Activated CD4-positive, alpha-beta memory T cell treated with anti-CD3 and anti-CD28 coated beads, Interleukin-2, amount 10 ng/mL, durations not matched to agents 7 days and 5 days (primary cell): ENCODE data around the gene CDH2. TPM values are rescaled to one million over a fixed set of nuclear protein-coding genes. Genes with fewer than 3 reads are reported as not detected.
A peak's percentile ranks its signal among the peaks of the same experiment; 100 is the strongest.

Experiments used
- CTCF ChIA-PET: fragments of 350-600 bp; sonication (Branson Sonifier 250); formaldehyde crosslinking; loops from one replicate; lab custom pipeline; 2021; ENCODE audit warnings: antibody characterized with exemption, inconsistent platforms; lab: Charles Lee
- POLR2A ChIA-PET: fragments of 350-600 bp; sonication (Branson Sonifier 250); formaldehyde crosslinking; loops from one replicate; lab custom pipeline; 2021; ENCODE audit warnings: antibody characterized with exemption; lab: Charles Lee
- DNase-seq: peaks from one replicate; pipeline ENCODE4 v3.0.0-alpha.2; 2020
- H3K27ac Mint-ChIP-seq: one replicate; pipeline ENCODE4 v1.8.0; 2021; ENCODE audit warnings: mild to moderate bottlenecking, mixed read lengths
- H3K27me3 Mint-ChIP-seq: one replicate; pipeline ENCODE4 v1.8.0; 2021; ENCODE audit warnings: mixed read lengths
- H3K36me3 Mint-ChIP-seq: one replicate; pipeline ENCODE4 v1.8.0; 2021; ENCODE audit warnings: low read depth, mixed read lengths
- H3K4me1 Mint-ChIP-seq: one replicate; pipeline ENCODE4 v1.8.0; 2021; ENCODE audit warnings: mixed read lengths
- H3K4me3 Mint-ChIP-seq: one replicate; pipeline ENCODE4 v1.8.0; 2021; ENCODE audit warnings: mild to moderate bottlenecking, mixed read lengths
- H3K9me3 Mint-ChIP-seq: one replicate; pipeline ENCODE4 v1.8.0; 2021; ENCODE audit warnings: mixed read lengths
- total RNA-seq, 2 experiments: library from RNA; stranded (reverse); gene quantifications; one replicate each; pipeline ENCODE4 v1.2.3, GENCODE V29; 2021

Gene CDH2
- total RNA-seq: not detected

DNA sequence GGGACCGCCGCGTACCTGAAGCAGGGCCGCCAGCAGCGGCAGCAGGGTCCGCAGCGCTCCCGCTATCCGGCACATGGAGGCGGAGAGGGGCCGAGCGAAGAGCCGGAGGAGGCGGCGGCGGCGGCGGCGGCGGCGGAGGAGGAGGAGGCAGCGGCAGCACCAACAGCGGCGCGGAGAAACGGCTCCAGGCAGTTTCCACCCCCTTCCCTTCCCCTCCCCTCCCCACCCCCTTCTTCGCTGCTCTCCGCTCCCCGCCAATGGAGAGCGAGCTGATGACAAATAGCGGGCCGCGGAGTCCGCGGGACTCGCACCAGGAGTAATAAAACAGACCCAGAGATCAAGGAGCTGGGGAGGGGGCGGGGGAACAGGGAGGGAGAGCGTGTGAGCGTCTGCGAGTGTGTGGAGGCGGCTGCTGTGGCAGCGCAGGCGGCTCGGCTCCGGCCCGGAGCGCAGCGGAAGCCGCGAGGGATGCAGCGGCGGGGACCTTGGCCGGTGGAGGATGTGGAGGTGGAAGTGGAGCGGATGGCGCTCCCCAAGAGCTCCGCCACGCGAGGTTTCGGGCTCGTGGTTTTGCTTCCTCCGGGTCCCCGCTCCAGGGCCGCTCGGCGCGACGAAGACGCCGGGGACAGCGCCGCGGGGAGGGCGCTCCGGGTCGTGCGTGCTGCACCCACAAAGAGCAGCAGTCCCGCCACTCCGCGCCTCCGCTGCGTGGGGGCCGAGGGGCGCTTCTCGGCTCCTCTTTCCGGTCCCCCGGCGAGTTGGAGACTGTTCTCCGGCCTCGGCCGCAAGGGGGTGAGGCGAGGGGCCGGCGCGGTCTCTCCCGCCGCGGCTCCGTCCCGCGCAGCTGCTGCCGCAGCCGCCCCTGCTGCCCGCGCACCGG, at the start of gene CDH2:
TSS of gene CDH2 (minus strand) at position 183 of the 880 bp plus-strand sequence. CDS start at position 75, 108 bp downstream.
- Mint-ChIP-seq H3K27ac (peak within 1 kb of the TSS; percentile 49), H3K4me1 (peaks cover 8% of the 10 kb centered on the region), H3K27me3 (peaks cover 36% of the 10 kb centered on the region), H3K9me3 (no peaks in the 10 kb centered on the region), H3K36me3 (peaks cover 10% of the 10 kb centered on the region), H3K4me3 (peak within 1 kb of the TSS; percentile 53)
- DNase-seq: no peak
- ChIA-PET CTCF (no interaction called here), POLR2A (interaction anchor here (0.6 kb wide), 1 partner anchor 223 kb away, joined by 3 read pairs; no protein-coding TSS in a partner anchor)

DNA sequence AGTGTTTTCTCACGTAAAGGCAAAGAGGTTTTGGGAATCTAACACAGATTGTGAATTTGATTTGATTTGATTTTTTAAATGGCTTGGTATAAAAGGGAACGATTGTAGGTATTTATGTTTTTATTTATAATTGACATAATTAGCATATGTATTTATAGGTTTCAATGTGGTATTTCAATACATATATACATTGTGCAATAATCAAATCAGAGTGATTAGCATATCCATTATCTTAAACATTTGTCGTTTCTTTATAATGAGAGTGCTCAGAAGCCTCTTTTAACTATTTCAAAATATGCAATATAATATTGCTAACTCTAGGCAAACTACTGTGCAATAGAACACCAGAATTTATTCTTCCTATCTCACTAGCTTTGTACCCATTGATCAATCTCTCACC, 35.1 kb upstream of the CDH2 start:
- Mint-ChIP-seq H3K4me1 (peaks cover 2% of the 10 kb centered on the region), H3K27me3 (no peaks in the 10 kb centered on the region), H3K9me3 (peaks cover 14% of the 10 kb centered on the region), H3K36me3 (no peaks in the 10 kb centered on the region), H3K4me3 (no peak overlapping the region), H3K27ac (no peak overlapping the region)
- ChIA-PET CTCF (no interaction called here), POLR2A (no interaction called here)
- DNase-seq: no peak

DNA sequence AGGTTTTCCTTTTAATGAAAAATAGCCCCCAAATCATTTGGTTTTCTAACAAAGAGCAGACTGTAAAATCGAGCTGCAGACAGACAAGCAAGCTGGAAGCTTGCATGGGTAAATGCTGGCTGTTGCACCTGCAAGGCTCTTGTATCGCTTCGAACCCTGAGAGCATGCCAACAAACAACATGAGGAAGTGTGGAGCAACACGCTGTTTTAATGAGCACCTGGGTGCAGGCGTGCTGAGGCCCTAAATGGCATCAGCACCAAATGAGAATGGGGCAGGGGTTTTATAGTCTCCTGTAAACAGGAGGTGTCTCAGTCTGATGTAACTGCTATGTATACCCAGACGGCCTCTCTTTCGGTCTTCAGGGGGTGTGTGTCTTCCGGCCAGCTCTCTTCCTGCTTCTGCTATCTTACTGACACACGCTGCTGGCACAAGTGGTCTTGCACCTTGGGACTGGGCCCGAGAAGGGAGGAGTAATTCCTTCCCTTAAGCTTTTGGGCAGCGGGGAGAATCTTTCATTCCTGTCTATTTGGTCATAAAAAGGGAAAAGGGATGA, 31.9 kb upstream of the CDH2 start:
- H3K4me3 Mint-ChIP-seq: no peak overlapping the region
- H3K9me3 Mint-ChIP-seq: peaks cover 10% of the 10 kb centered on the region
- H3K27ac Mint-ChIP-seq: no peak overlapping the region
- no peak for DNase-seq
- H3K36me3 Mint-ChIP-seq: no peaks in the 10 kb centered on the region
- H3K27me3 Mint-ChIP-seq: no peaks in the 10 kb centered on the region
- ChIA-PET POLR2A (no interaction called here), CTCF (no interaction called here)
- H3K4me1 Mint-ChIP-seq: peaks cover 2% of the 10 kb centered on the region

DNA sequence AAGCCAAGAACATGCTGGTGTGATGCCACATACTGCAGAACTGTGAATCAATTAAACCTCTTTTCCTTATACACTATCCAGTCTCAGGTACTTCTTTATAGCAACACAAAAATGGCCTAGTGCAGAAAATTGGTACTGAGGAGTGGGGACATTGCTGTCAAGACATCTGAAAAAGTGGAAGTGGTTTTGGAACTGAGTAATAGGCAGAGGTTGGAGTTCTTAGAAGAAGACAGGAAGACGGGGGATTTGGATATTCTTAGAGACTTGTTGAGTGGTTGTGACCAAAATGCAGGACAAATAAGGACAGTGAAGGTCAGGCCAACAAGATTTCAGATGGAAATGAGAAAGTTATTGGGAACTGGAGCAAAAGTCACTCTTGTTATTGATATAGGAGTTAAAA, 31.3 kb upstream of the CDH2 start:
- H3K27me3 Mint-ChIP-seq: no peaks in the 10 kb centered on the region
- H3K9me3 Mint-ChIP-seq: peaks cover 10% of the 10 kb centered on the region
- POLR2A ChIA-PET: no interaction called here
- peaks cover 2% of the 10 kb centered on the region for H3K4me1 Mint-ChIP-seq
- H3K27ac Mint-ChIP-seq: no peak overlapping the region
- H3K36me3 Mint-ChIP-seq: no peaks in the 10 kb centered on the region
- H3K4me3 Mint-ChIP-seq: no peak overlapping the region
- CTCF ChIA-PET: no interaction called here
- no peak for DNase-seq

DNA sequence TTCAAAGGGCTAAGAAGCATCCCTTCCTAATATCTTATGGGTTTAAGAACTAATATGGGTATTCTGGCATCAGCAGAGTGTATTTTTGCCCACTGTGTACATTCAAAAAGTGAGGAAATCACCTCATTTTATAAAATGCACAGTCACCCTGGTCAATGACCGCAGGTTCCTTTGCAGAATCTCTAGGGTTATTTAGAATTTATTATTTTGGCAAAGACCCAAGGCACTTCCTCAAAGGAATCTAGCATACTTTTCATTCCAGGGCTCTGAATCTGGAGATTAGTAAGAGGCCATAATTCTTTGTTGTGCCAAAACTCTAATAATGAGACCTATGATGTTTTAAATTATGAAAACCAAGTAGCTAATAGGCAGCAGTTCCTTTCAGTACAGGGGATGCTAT, 27.2 kb upstream of the CDH2 start:
- H3K36me3 Mint-ChIP-seq: no peaks in the 10 kb centered on the region
- ChIA-PET CTCF (no interaction called here), POLR2A (no interaction called here)
- peaks cover 12% of the 10 kb centered on the region for H3K9me3 Mint-ChIP-seq
- no peak for DNase-seq
- H3K4me3 Mint-ChIP-seq: no peak overlapping the region
- no peaks in the 10 kb centered on the region for H3K27me3 Mint-ChIP-seq
- H3K4me1 Mint-ChIP-seq: peaks cover 2% of the 10 kb centered on the region
- no peak overlapping the region for H3K27ac Mint-ChIP-seq

DNA sequence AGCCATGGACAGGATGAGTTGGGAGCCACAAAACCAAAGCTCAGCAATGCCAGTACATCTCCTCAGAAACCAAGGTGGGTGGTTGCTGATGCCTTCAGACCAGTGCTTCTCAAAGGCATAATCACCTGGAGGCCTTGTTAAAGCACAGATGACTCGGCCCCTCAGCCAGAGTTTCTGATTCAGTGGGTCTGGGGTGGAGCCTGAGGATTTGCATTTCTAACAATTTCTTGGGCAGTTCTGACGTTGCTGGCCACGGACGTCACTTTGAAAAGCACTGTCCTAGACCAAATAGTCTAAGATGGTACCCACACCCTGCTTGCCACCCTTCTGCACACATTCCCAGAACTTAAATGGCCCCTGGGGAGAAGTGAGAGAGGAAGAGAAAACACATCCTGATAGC, 24.1 kb upstream of the CDH2 start:
- Mint-ChIP-seq H3K4me1 (no peaks in the 10 kb centered on the region), H3K36me3 (no peaks in the 10 kb centered on the region), H3K27me3 (no peaks in the 10 kb centered on the region), H3K9me3 (peaks cover 3% of the 10 kb centered on the region), H3K27ac (no peak overlapping the region), H3K4me3 (no peak overlapping the region)
- no peak for DNase-seq
- CTCF ChIA-PET: no interaction called here
- POLR2A ChIA-PET: no interaction called here

DNA sequence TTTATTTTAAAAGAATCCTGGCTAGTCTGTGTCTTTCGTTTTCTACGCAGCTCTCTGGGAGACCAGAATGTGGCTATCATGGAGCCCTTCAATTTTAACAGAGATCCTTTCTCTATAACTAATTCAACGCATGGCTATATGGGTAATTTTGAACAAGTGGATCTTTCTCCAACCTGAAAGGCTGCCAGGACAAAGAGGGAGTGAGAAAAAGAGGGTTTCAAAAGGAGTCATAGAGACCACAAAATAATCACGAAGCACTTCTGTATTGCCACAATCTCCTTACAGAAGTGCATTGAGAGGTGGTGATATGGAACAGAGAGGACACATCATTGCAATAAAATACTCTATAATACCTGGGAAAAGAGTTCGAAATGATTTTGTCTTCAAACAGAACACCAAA, 21.7 kb upstream of the CDH2 start:
- no peak overlapping the region for H3K27ac Mint-ChIP-seq
- CTCF ChIA-PET: no interaction called here
- no peaks in the 10 kb centered on the region for H3K36me3 Mint-ChIP-seq
- H3K27me3 Mint-ChIP-seq: no peaks in the 10 kb centered on the region
- H3K4me1 Mint-ChIP-seq: no peaks in the 10 kb centered on the region
- no peak for DNase-seq
- H3K9me3 Mint-ChIP-seq: peaks cover 8% of the 10 kb centered on the region
- H3K4me3 Mint-ChIP-seq: no peak overlapping the region
- POLR2A ChIA-PET: no interaction called here

DNA sequence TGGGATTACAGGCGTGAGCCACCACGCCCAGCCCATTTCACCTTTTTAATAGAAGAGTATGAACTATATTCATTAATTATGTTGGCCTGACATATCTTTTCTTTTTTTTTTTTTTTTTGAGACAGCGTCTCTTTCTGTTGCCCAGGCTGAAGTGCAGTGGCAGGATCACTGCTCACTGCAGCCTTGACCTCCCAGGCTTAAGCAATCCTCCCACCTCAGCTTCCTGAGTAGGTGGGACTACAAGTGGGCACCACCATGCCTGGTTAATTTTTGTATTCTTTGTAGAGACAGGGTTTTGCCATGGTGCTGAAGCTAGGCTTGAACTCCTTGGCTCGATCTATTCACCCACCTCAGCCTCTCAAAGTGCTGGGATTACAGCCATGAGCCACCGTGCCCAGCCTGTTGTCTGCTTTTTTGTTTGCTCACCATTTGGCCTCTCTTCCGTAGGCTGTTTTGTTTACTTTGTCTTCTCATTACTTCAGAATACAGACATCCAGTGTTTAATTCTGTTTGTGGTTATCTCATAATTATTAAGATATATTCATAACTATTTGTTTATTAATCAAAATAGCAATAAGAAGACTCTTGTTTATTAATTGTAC, 16.3 kb upstream of the CDH2 start:
- POLR2A ChIA-PET: no interaction called here
- CTCF ChIA-PET: no interaction called here

DNA sequence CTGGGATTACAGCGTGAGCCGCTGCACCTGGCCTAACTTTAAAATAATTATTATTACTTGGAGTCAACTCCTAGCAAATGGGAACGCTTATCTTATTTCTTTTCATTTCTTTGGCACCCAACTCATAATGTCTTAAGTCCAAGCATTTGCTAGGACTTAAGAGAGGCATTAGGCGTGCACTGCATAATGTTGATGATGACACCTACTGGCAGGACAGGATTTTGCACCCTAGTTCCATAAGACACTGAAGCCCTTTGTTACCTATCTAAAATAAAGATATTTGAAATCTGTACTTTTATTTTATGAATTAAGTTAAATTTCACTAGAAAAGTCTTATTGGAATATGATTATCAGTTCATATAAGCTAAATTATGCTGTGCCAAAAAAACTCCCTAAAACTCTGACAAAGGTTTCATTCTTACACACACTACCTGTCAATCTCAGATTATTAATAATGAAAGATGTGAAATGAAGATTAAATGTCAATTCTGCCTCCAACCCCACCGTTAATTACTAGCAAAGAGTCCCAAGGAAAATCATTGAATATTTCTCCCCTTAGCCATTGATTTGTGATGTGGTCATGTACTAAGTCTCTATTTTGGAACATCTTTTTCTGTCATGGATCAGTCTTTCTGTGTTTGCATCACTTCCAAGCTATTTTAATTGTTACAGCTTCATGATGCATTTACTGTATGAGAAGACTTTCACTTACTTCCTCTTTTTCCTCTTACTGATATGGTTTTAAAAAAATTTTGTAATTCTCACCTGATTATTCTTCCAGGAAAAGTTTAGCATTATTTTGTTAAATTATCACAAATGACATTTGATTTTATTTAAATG, 12.7 kb upstream of the CDH2 start:
- H3K36me3 Mint-ChIP-seq: no peaks in the 10 kb centered on the region
- H3K4me1 Mint-ChIP-seq: no peaks in the 10 kb centered on the region
- ChIA-PET POLR2A (no interaction called here), CTCF (interaction anchor here (0.9 kb wide), 1 partner anchor 19 kb away, joined by 3 read pairs; no protein-coding TSS in a partner anchor)
- no peaks in the 10 kb centered on the region for H3K27me3 Mint-ChIP-seq
- no peak overlapping the region for H3K27ac Mint-ChIP-seq
- no peak for DNase-seq
- H3K9me3 Mint-ChIP-seq: no peaks in the 10 kb centered on the region
- no peak overlapping the region for H3K4me3 Mint-ChIP-seq

More for the DNA sequence above, 16.3 kb upstream of the CDH2 start:
- Mint-ChIP-seq H3K27me3 (no peaks in the 10 kb centered on the region), H3K36me3 (no peaks in the 10 kb centered on the region), H3K4me1 (no peaks in the 10 kb centered on the region), H3K9me3 (peaks cover 5% of the 10 kb centered on the region), H3K4me3 (no peak overlapping the region), H3K27ac (no peak overlapping the region)
- no peak for DNase-seq

DNA sequence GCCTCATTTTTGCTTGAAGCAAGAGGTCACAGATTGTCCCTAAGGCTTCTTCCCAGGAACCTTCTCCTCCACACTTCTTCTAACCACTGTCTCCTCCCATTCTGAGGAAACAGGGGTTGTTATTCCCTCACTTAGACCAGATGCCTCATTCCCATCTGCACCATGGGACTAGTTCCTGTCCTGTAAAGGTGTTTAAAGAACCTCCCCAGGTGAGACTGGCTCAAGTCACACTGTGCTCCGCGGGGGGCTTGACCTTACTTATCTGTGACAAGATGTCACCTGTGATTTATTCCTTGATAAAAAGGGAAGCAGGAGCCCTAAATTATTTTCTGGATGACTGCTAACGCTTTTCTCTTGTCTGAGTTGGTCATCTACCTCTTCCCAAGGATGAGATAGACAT, 8.2 kb upstream of the CDH2 start:
- no peaks in the 10 kb centered on the region for H3K4me1 Mint-ChIP-seq
- no peak for DNase-seq
- no peak overlapping the region for H3K4me3 Mint-ChIP-seq
- no peaks in the 10 kb centered on the region for H3K27me3 Mint-ChIP-seq
- CTCF ChIA-PET: no interaction called here
- POLR2A ChIA-PET: no interaction called here
- H3K9me3 Mint-ChIP-seq: no peaks in the 10 kb centered on the region
- H3K36me3 Mint-ChIP-seq: no peaks in the 10 kb centered on the region
- no peak overlapping the region for H3K27ac Mint-ChIP-seq

DNA sequence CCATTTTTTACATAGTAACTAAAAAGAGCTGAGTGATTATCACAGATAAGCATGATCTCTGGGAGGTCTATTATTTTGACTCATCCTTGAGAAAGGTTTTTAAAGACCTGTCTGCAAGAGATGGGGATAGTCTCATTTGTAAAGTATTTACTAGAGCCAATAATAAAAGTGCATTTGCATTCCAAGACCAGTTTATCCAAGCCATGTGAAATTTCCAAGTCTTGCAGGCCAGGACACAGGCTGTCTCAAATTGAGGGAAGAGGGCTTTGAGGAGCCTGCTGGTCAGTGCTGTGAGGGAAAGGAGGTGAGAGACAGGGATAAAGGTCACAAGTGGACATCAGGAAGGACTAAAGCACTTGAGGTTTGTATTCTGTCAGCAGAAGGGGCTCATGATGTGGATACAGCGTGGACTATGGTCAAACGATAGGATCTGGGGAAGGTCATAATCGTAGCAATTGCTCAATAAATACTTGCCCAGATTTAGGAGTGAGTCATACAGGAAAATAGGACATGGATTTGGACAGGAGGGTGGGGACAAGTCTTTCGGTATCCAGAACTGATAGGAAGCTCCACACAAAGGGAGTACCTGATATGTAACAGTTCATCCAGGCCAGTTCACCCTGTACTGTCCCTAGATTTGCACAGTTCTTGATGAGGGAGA, 6.6 kb upstream of the CDH2 start:
- H3K4me1 Mint-ChIP-seq: no peaks in the 10 kb centered on the region
- H3K4me3 Mint-ChIP-seq: no peak overlapping the region
- H3K36me3 Mint-ChIP-seq: no peaks in the 10 kb centered on the region
- peaks cover 10% of the 10 kb centered on the region for H3K27me3 Mint-ChIP-seq
- POLR2A ChIA-PET: no interaction called here
- DNase-seq: no peak
- CTCF ChIA-PET: no interaction called here
- no peak overlapping the region for H3K27ac Mint-ChIP-seq
- H3K9me3 Mint-ChIP-seq: no peaks in the 10 kb centered on the region

DNA sequence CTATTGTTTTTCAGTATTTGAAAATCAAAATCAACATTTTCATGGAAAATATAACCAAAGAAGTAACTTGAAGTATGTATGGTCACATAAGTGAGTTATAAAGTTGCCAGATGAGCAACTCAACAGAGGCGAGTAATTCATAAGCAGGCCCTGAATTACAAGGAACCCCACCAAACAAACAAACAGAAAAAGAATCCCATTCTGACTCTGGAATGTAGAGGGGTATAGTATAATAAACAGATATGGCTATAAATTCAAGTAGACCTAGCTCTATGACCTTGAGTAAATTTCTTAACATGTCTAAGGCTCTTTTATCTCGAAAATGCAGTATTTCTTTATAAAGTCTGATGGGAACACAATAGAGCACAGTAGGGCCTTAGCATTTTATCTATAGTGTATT, 4.7 kb upstream of the CDH2 start:
- Mint-ChIP-seq H3K27me3 (peaks cover 16% of the 10 kb centered on the region), H3K4me3 (no peak overlapping the region), H3K4me1 (peaks cover 3% of the 10 kb centered on the region), H3K9me3 (no peaks in the 10 kb centered on the region), H3K27ac (no peak overlapping the region), H3K36me3 (no peaks in the 10 kb centered on the region)
- ChIA-PET CTCF (no interaction called here), POLR2A (no interaction called here)
- no peak for DNase-seq
